Chondrocyte (in vitro differentiated cells): Measurements from ENCODE around the gene ZNF236. TPM values are rescaled to one million over a fixed set of nuclear protein-coding genes. Genes with fewer than 3 reads are reported as not detected.

Source experiments
- DNase-seq: peaks from one replicate; pipeline ENCODE4 v3.0.0; 2021; ENCODE audit warnings: mixed read lengths, low spot score
- H3K27ac Mint-ChIP-seq: one replicate; pipeline ENCODE4 v1.8.0; 2021; ENCODE audit warnings: mild to moderate bottlenecking, moderate library complexity, mixed read lengths; ENCODE audit not compliant: unreplicated experiment
- H3K27me3 Mint-ChIP-seq: 2 replicates; pipeline ENCODE4 v1.8.0; 2021; ENCODE audit warnings: low read depth, mixed read lengths
- H3K36me3 Mint-ChIP-seq: 2 replicates; pipeline ENCODE4 v1.8.0; 2021; ENCODE audit warnings: low read depth, mixed read lengths
- H3K4me1 Mint-ChIP-seq: 2 replicates; pipeline ENCODE4 v1.8.0; 2021; ENCODE audit warnings: low read depth, mild to moderate bottlenecking, mixed read lengths
- H3K4me3 Mint-ChIP-seq: one replicate; pipeline ENCODE4 v1.8.0; 2021; ENCODE audit warnings: mild to moderate bottlenecking, moderate library complexity, mixed read lengths; ENCODE audit not compliant: unreplicated experiment
- H3K9me3 Mint-ChIP-seq: 2 replicates; pipeline ENCODE4 v1.8.0; 2021; ENCODE audit warnings: low read depth, mixed read lengths
- total RNA-seq: library from RNA; stranded (reverse); gene quantifications from 3 replicates; pipeline ENCODE4 v1.2.1, GENCODE V29; 2021
- TF ChIP-seq, protein P1 (sequence below): fragments of 200-600 bp; sonication (generic); IDR thresholded peaks from 2 replicates; pipeline ENCODE4 v1.5.0; 2021; ENCODE audit warnings: antibody characterized with exemption, mild to moderate bottlenecking, moderate library complexity

The ZNF236 gene
- total RNA-seq, 1 donor from 2014 or later = 14.3 TPM

DNA sequence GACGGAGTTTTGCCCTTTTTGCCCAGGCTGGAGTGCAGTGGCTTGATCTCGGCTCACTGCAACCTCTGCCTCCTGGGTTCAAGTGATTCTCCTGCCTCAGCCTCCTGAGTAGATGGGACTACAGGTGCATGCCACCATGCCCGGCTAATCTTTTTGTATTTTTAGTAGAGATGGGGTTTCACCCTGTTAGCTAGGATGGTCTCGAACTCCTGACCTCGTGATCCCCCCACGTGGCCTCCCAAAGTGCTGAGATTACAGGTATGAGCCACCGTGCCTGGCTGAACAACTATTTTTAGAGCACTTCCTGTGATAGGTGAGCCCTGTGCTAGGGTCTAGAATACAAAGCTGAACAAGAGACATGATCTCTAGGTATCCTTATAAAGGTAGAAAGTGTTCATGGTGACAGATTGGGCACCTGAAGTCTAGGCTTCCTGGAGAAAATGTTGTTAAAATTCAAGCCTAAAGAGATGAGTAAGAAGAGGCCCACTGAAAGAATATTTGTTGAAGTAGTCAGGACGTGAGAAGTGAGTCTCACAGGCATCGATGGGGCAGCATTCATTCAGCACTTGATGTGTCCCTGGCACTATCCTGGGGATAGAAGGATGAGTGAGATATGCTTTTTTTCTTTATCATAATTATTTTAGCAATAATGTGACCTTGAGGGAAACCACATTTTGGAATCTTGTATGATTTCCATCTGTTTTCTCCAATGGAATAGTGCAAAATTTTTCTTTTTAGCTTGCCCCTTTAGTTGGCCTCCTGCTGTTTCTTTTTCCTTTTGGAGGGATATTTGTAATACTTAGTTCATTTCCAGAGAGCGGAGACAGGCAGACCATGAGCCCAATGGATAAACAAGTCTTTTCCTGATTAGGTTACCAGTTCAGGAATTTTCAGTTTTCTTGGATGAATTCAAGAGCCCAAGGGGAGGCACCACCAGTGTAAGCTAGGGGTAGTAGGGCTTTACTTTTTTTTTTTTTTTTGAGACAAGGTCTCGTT is 5.1 kb downstream of the ZNF236 start:
- H3K4me1 Mint-ChIP-seq = peaks cover 54% of the 10 kb centered on the region
- H3K27ac Mint-ChIP-seq = peak overlapping the region; percentile 50
- H3K9me3 Mint-ChIP-seq = peaks cover 5% of the 10 kb centered on the region
- H3K36me3 Mint-ChIP-seq = no peaks in the 10 kb centered on the region
- DNase-seq = no peak
- no peak overlapping the region for H3K4me3 Mint-ChIP-seq
- H3K27me3 Mint-ChIP-seq = no peaks in the 10 kb centered on the region
- TF ChIP-seq, protein P1, sequence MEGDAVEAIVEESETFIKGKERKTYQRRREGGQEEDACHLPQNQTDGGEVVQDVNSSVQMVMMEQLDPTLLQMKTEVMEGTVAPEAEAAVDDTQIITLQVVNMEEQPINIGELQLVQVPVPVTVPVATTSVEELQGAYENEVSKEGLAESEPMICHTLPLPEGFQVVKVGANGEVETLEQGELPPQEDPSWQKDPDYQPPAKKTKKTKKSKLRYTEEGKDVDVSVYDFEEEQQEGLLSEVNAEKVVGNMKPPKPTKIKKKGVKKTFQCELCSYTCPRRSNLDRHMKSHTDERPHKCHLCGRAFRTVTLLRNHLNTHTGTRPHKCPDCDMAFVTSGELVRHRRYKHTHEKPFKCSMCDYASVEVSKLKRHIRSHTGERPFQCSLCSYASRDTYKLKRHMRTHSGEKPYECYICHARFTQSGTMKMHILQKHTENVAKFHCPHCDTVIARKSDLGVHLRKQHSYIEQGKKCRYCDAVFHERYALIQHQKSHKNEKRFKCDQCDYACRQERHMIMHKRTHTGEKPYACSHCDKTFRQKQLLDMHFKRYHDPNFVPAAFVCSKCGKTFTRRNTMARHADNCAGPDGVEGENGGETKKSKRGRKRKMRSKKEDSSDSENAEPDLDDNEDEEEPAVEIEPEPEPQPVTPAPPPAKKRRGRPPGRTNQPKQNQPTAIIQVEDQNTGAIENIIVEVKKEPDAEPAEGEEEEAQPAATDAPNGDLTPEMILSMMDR = no peak

DNA sequence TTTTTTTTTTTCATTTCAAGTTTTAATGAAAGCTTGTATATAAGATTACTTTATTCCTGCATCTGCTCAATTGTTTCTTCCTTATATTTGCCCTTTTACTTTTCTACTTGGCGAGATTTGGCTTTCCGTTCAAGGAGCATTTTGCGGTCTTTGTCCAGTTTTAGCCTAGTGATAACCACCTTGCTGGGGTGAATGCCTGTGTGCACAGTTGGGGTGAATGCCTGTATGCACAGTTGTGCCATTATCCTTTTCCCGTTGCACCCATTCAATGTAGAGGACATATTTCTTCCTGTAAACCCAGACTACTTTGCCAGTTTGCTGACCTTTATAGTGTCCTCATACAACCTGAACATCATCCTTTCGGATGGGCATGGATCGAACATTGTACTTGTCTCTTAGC is 12.0 kb downstream of the ZNF236 start:
- H3K36me3 Mint-ChIP-seq = no peaks in the 10 kb centered on the region
- peaks cover 5% of the 10 kb centered on the region for H3K9me3 Mint-ChIP-seq
- TF ChIP-seq, protein P1 = no peak
- H3K27me3 Mint-ChIP-seq = no peaks in the 10 kb centered on the region
- H3K27ac Mint-ChIP-seq = no peak overlapping the region
- no peak overlapping the region for H3K4me3 Mint-ChIP-seq
- DNase-seq = no peak
- H3K4me1 Mint-ChIP-seq = peaks cover 26% of the 10 kb centered on the region

DNA sequence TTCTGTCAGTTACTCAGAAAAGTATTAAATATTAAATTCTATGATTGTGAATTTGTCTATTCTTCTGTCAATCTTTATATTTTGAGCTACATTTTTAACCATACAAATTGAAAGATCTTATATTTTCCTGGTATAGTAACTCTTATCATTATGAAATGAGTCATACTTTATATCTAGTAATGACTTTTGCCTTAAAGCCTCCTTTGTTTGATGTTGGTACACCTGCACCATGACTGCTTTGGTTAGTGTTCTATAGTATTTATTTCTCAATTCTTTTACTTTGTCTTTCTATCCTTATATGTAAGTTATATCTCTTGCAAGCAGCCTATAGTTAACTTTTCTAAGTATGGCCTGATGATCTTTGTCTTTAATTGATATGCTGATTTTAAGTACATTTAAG is 13.0 kb downstream of the ZNF236 start:
- no peak for DNase-seq
- Mint-ChIP-seq H3K36me3 (no peaks in the 10 kb centered on the region), H3K4me1 (peaks cover 25% of the 10 kb centered on the region), H3K9me3 (peaks cover 5% of the 10 kb centered on the region), H3K4me3 (no peak overlapping the region), H3K27me3 (no peaks in the 10 kb centered on the region), H3K27ac (no peak overlapping the region)
- TF ChIP-seq, protein P1 = no peak

DNA sequence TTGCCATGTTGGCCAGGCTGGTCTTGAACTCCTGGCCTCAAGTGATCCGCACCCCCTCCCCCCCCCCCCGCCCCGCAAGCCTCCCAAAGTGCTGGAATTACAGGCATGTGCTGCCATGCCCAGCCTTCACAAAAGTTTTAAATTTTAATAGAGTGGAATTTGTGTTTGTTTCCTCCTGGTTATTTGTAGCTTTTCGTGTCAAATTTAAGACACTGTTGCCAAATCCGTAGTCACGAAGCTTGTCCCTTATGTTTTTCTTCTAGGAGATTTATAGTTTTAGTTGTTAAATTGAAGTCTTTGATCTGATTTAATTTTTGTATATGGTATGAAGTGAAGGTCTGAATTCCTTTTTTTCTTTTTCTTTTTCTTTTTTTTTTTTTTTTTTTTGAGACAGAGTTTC is 14.7 kb downstream of the ZNF236 start:
- no peaks in the 10 kb centered on the region for H3K27me3 Mint-ChIP-seq
- H3K4me3 Mint-ChIP-seq = no peak overlapping the region
- H3K27ac Mint-ChIP-seq = no peak overlapping the region
- no peaks in the 10 kb centered on the region for H3K36me3 Mint-ChIP-seq
- H3K4me1 Mint-ChIP-seq = peaks cover 15% of the 10 kb centered on the region
- TF ChIP-seq, protein P1 = no peak
- H3K9me3 Mint-ChIP-seq = no peaks in the 10 kb centered on the region
- DNase-seq = no peak

DNA sequence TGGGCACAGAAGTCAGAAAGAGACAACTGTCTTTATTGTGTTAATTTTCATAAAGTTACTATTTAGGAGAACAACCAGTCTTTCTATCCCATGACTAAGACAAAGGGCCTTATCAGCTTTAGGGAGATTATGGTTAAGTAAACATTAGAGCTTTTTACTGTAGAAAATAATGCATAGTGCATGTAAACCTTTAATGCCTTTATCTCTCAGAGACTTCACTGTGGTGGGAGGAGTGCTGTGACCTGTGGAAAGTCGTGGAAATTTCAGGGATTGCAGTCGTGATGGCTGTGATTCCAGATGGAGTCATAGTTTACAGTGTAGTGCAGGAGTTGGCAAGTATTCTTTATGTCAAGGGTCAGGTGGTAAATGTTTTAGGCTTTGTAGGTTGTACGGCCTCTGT is 15.8 kb downstream of the ZNF236 start:
- Mint-ChIP-seq H3K27me3 (no peaks in the 10 kb centered on the region), H3K4me3 (no peak overlapping the region), H3K36me3 (no peaks in the 10 kb centered on the region), H3K9me3 (no peaks in the 10 kb centered on the region), H3K27ac (no peak overlapping the region), H3K4me1 (peaks cover 13% of the 10 kb centered on the region)
- TF ChIP-seq, protein P1 = no peak
- DNase-seq = no peak
